Esophagus (tissue), 2 donors: ENCODE data around the gene PTGES2. TPM values are rescaled to one million over a fixed set of nuclear protein-coding genes. Genes with fewer than 3 reads are reported as not detected.
"Not testable (repeated sequence)": the region's sequence is repeated elsewhere in the genome, so short reads cannot be mapped to it uniquely, and the experiment has no call there.

Experiments
- H3K27ac ChIP-seq, 2 donors: one replicate each; pipeline ENCODE4 v1.5.1; 2013; ENCODE audit warnings: low read depth in 2 of 2, mild to moderate bottlenecking in 2 of 2, inconsistent platforms in 1 of 2, low read length in 1 of 2, moderate library complexity in 1 of 2
- H3K27me3 ChIP-seq, 2 donors: one replicate each; pipeline ENCODE4 v1.6.1; 2013; ENCODE audit warnings: low read length in 2 of 2, control low read depth in 1 of 2, mild to moderate bottlenecking in 1 of 2; ENCODE audit not compliant: insufficient read depth in 2 of 2, control insufficient read depth in 1 of 2
- H3K36me3 ChIP-seq, 2 donors: one replicate each; pipeline ENCODE4 v1.6.1; 2013; ENCODE audit warnings: low read length in 1 of 2; ENCODE audit not compliant: control insufficient read depth in 2 of 2, insufficient read depth in 2 of 2
- H3K4me1 ChIP-seq, 2 donors: one replicate each; pipeline ENCODE4 v1.6.1; 2013; ENCODE audit warnings: low read length in 1 of 2; ENCODE audit not compliant: control insufficient read depth in 2 of 2, insufficient read depth in 2 of 2
- H3K4me3 ChIP-seq, 2 donors: one replicate each; pipeline ENCODE4 v1.5.1; 2013; ENCODE audit warnings: low read length in 2 of 2, mild to moderate bottlenecking in 2 of 2, low read depth in 1 of 2, moderate library complexity in 1 of 2
- H3K9me3 ChIP-seq, 2 donors: one replicate each; pipeline ENCODE4 v1.6.1; 2013; ENCODE audit warnings: mild to moderate bottlenecking in 2 of 2, low read depth in 1 of 2, low read length in 1 of 2, moderate library complexity in 1 of 2; ENCODE audit not compliant: control insufficient read depth in 2 of 2, insufficient read depth in 1 of 2
- WGBS, 2 donors: extraction: QIAGEN DNeasy Blood & Tissue Kit; methylation state at CpG; one replicate each; pipeline ENCODE4 v1.1.7; 2013; 5-methylcytosine and 5-hydroxymethylcytosine counted together
- polyA plus RNA-seq, 2 donors: library from polyadenylated mRNA; stranded (reverse); fragments of 200-250 nt; gene quantifications; one replicate each; pipeline ENCODE4 v1.2.3, GENCODE V29; 2013
- donor health status: healthy with polysubstance abuse.
- donor health status: Bipolar disorder and iron deficiency.

Gene PTGES2
- polyA plus RNA-seq, 2 donors: 59.0 to 59.4 TPM

DNA sequence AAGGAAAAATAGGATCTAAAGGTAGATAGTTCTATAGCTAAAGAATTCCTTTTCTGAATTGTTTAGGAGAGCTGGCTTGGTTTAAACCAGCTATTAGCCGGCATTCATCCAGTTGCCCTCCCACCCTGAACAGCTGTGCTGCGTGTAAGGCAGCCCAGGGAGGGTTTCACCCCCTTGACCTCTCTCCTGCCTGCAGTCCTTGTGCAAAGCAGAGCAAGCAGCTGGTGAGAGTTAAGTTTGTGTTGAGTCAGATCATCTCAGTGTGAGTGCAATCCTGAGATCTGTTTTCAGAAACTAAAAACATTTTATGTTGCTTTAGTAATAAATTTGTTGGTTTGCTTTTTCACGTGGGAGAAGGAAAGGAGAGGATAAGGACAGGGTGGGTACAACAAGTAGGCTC, 46.5 kb downstream of the PTGES2 start:
- H3K36me3 ChIP-seq: peaks cover 0 to 3% of the 10 kb centered on the region in 2 donors
- H3K27ac ChIP-seq: peak overlapping the region; percentile 71 to 84
- WGBS, 2 donors: 51 to 58% methylated on average over 3 of the region's 3 CpGs
- H3K27me3 ChIP-seq: no peaks in the 10 kb centered on the region
- no peak overlapping the region for H3K4me3 ChIP-seq
- peaks cover 0 to 3% of the 10 kb centered on the region in 2 donors for H3K4me1 ChIP-seq
- H3K9me3 ChIP-seq: no peaks in the 10 kb centered on the region

GRCh38 chr9:128080206-128080605, 47.3 kb downstream of the PTGES2 start:
- WGBS, 2 donors: 93 to 94% methylated on average over 5 of the region's 5 CpGs
- Histone ChIP-seq H3K4me3 (no peak overlapping the region), H3K36me3 (peaks cover 0 to 3% of the 10 kb centered on the region in 2 donors), H3K27me3 (no peaks in the 10 kb centered on the region), H3K27ac (no peak overlapping the region), H3K4me1 (peaks cover 0 to 3% of the 10 kb centered on the region in 2 donors), H3K9me3 (no peaks in the 10 kb centered on the region)

GRCh38 chr9:128078504-128079434, 48.8 kb downstream of the PTGES2 start:
- WGBS, 2 donors: 53% methylated on average over 11 of the region's 11 CpGs
- H3K4me1 ChIP-seq: peaks cover 3% of the 10 kb centered on the region in 2 donors
- H3K9me3 ChIP-seq: no peaks in the 10 kb centered on the region
- peak overlapping the region; percentile 68 to 82 for H3K27ac ChIP-seq
- H3K36me3 ChIP-seq: peaks cover 0 to 3% of the 10 kb centered on the region in 2 donors
- no peak overlapping the region for H3K4me3 ChIP-seq
- no peaks in the 10 kb centered on the region for H3K27me3 ChIP-seq

DNA sequence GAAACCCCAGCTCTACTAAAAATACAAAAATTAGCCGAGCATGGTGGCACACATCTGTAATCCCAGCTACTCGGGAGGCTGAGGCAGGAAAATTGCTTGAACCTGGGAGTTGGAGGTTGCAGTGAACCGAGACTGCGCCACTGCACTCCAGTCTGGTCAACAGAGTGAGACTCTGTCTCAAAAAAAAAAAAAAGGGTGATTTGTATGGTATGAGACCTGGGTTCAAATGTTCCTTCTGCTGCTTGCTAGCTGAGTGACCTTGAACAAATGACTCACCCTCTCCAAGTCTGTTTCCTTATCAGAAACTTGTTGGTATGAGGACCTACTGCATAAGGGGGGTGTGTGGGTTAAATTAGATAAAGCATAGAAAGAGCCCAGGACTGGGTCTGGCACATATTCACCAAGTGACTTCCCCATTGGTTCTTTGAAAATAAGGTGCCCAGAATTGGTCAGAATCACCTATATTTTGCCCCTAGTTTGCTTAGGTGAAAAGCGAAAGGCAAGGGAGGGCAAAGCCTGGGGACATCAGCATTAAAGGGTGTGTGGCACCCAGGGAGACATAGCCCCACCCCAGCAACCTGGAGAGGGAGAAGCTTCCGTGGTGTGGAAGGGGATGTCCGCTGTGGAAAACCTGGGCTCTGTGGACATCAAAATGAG, 49.6 kb downstream of the PTGES2 start:
- Histone ChIP-seq H3K4me3 (no peak overlapping the region), H3K36me3 (peaks cover 0 to 3% of the 10 kb centered on the region in 2 donors), H3K9me3 (no peaks in the 10 kb centered on the region), H3K27me3 (no peaks in the 10 kb centered on the region), H3K4me1 (peaks cover 3 to 4% of the 10 kb centered on the region in 2 donors), H3K27ac (peak overlapping the region; percentile 68 to 82)
- 90 to 96% methylated on average over 7 of the region's 7 CpGs for WGBS, 2 donors

DNA sequence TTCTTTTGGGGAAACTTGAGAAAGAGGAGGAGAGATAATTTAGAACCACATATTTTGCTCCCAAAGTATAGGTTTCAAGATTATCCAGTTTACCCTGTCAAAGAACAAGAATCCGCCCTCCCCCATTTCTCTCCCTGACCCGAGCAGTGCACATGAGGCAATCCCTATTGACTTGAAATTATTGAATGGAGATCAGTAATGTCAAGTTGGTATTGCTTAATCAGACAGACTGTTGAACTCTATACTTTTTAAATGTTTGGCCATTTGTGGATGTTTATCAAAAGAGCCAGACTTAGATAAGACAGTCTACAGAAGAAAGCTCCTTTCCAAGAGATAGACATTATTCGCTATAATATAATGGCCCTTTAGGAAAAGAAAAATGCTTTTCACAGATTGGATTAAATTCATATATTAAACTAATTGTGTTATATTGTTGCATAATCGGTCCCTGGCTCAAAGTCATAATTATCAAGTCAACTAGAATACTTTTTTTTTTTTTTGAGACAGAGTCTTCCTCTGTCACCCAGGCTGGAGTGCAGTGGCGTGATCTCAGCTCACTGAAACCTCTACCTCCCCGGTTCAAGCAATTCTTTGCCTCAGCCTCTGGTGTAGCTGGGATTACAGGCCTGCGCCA, 54.2 kb downstream of the PTGES2 start:
- H3K27ac ChIP-seq: peak overlapping the region; percentile 71 to 93
- H3K9me3 ChIP-seq: no peaks in the 10 kb centered on the region
- WGBS, 2 donors: 65 to 74% methylated on average over 7 of the region's 7 CpGs
- peaks cover 0 to 3% of the 10 kb centered on the region in 2 donors for H3K36me3 ChIP-seq
- no peaks in the 10 kb centered on the region for H3K27me3 ChIP-seq
- H3K4me1 ChIP-seq: peaks cover 3 to 4% of the 10 kb centered on the region in 2 donors
- H3K4me3 ChIP-seq: no peak overlapping the region

- H3K27ac ChIP-seq: peak overlapping the region; percentile 86 to 93
- no peaks in the 10 kb centered on the region for H3K9me3 ChIP-seq
- H3K27me3 ChIP-seq: no peaks in the 10 kb centered on the region
- H3K4me1 ChIP-seq: peaks cover 0 to 4% of the 10 kb centered on the region in 2 donors
- H3K4me3 ChIP-seq: no peak overlapping the region
- WGBS, 2 donors: 10 to 18% methylated on average over 5 of the region's 5 CpGs
- no peaks in the 10 kb centered on the region for H3K36me3 ChIP-seq
Observed at GRCh38 chr9:128072144-128073021, 55.1 kb downstream of the PTGES2 start.

DNA sequence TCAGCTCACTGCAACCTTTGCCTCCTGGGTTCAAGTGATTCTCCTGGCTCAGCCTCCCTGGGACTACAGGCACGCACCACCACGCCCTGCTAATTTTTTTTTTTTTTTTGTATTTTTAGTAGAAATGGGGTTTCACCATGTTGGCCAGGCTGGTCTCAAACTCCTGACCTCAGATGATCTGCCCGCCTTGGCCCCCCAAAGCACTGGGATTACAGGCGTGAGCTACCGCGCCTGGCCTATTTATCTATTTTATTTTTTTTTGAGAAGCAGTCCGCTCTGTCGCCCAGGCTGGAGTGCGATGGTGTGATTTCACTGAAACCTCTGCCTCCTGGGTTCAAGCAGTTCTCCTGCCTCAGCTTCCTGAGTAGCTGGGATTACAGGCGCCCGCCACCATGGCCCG, 56.1 kb downstream of the PTGES2 start:
- H3K9me3 ChIP-seq, H3K4me3 ChIP-seq, H3K4me1 ChIP-seq, H3K27me3 ChIP-seq, H3K36me3 ChIP-seq: not testable (repeated sequence)
- WGBS, 2 donors: 85 to 87% methylated on average over 12 of the region's 12 CpGs
- H3K27ac ChIP-seq: peak overlapping the region; percentile 86 to 93

- Histone ChIP-seq H3K9me3 (no peaks in the 10 kb centered on the region), H3K4me1 (peaks cover 6 to 11% of the 10 kb centered on the region in 2 donors), H3K36me3 (no peaks in the 10 kb centered on the region), H3K4me3 (no peak overlapping the region), H3K27ac (peak overlapping the region in 1 of 2 donors; percentile 69), H3K27me3 (no peaks in the 10 kb centered on the region)
- WGBS, 2 donors: 70% methylated on average over 7 of the region's 7 CpGs
Observed at GRCh38 chr9:128070874-128071273, 56.7 kb downstream of the PTGES2 start.
